ENCODE results near the gene ZDHHC6.

DNA sequence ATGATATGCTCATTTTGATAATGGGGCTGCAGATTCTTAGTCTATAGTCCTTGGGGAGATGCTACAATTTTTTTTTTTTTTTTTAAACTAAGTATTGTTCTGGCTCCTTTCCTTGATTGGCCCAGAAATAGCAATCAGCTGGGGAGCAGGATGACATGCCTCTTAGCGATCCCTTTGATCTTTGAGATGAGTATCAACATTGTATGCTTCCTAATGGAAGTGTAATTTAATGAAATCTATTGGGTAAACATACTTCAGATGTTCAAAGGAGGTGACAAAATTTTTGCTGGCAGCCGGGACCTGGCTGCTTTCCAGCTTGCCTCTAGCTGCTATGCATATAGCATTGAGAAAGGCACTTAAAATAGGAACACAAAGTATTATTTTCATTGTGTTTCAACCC, 43.8 kb upstream of the ZDHHC6 start:
- no peak for TF ChIP-seq SP1 (IDR thresholded peaks at IDR 0.05; ENCODE audit: low read depth, low read length)
- TF ChIP-seq, protein P1, sequence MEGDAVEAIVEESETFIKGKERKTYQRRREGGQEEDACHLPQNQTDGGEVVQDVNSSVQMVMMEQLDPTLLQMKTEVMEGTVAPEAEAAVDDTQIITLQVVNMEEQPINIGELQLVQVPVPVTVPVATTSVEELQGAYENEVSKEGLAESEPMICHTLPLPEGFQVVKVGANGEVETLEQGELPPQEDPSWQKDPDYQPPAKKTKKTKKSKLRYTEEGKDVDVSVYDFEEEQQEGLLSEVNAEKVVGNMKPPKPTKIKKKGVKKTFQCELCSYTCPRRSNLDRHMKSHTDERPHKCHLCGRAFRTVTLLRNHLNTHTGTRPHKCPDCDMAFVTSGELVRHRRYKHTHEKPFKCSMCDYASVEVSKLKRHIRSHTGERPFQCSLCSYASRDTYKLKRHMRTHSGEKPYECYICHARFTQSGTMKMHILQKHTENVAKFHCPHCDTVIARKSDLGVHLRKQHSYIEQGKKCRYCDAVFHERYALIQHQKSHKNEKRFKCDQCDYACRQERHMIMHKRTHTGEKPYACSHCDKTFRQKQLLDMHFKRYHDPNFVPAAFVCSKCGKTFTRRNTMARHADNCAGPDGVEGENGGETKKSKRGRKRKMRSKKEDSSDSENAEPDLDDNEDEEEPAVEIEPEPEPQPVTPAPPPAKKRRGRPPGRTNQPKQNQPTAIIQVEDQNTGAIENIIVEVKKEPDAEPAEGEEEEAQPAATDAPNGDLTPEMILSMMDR (IDR thresholded peaks at IDR 0.05; ENCODE audit: control extremely low read depth in 1 of 3, insufficient read depth in 1 of 3, low read depth in 1 of 3, low read length in 3 of 3), result no peak
- TF ChIP-seq, protein P2, sequence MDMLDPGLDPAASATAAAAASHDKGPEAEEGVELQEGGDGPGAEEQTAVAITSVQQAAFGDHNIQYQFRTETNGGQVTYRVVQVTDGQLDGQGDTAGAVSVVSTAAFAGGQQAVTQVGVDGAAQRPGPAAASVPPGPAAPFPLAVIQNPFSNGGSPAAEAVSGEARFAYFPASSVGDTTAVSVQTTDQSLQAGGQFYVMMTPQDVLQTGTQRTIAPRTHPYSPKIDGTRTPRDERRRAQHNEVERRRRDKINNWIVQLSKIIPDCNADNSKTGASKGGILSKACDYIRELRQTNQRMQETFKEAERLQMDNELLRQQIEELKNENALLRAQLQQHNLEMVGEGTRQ (IDR thresholded peaks at IDR 0.05; ENCODE audit: low read length), result no peak

All from H1 (cell line).